SK-N-SH treated with all-trans-retinoic acid at 6 μM for 48 hours (cell line): ENCODE results near the gene DNAH14.

Experiments
- ATAC-seq: fragments of 200-7000 bp; cut with Tn5 transposase; 3 replicates; pipeline ENCODE4 v1.9.1; 2020; ENCODE audit warnings: mild to moderate bottlenecking, moderate library complexity
- ARNTL ChIP-seq: fragments of 450-650 bp; formaldehyde crosslinking; IDR thresholded peaks from 2 replicates; pipeline ENCODE4 v1.5.0; 2020; ENCODE audit warnings: low read depth, mild to moderate bottlenecking, moderate library complexity, borderline replicate concordance
- CSDC2 ChIP-seq: fragments of 250-450 bp; sonication (Bioruptor Pico); IDR thresholded peaks from 2 replicates; pipeline ENCODE4 v1.5.0; 2020; ENCODE audit warnings: mild to moderate bottlenecking, moderate library complexity
- ESRRG ChIP-seq: fragments of 250-450 bp; sonication (Bioruptor Pico); IDR thresholded peaks from 2 replicates; pipeline ENCODE4 v1.6.1; 2021; ENCODE audit warnings: mild to moderate bottlenecking
- GLIS3 ChIP-seq: fragments of 250-450 bp; sonication (Bioruptor Pico); IDR thresholded peaks from 2 replicates; pipeline ENCODE4 v1.5.0; 2020; ENCODE audit warnings: mild to moderate bottlenecking, moderate library complexity
- ISL1 ChIP-seq: fragments of 250-450 bp; sonication (Bioruptor Pico); IDR thresholded peaks from 2 replicates; pipeline ENCODE4 v2.1.2; 2022; ENCODE audit warnings: mild to moderate bottlenecking, moderate library complexity
- PPARA ChIP-seq: fragments of 250-450 bp; sonication (Bioruptor Pico); IDR thresholded peaks from 2 replicates; pipeline ENCODE4 v1.5.0; 2020; ENCODE audit warnings: mild to moderate bottlenecking, borderline replicate concordance
- RARB ChIP-seq: fragments of 250-450 bp; sonication (Bioruptor Pico); IDR thresholded peaks from 2 replicates; pipeline ENCODE4 v1.8.0; 2021; ENCODE audit warnings: mild to moderate bottlenecking, moderate library complexity
- TCF4 ChIP-seq: fragments of 250-450 bp; sonication (Bioruptor Pico); IDR thresholded peaks from 2 replicates; pipeline ENCODE4 v1.8.0; 2021; ENCODE audit warnings: mild to moderate bottlenecking, moderate library complexity, borderline replicate concordance
- TOX ChIP-seq: fragments of 250-450 bp; sonication (Bioruptor Pico); IDR thresholded peaks from 2 replicates; pipeline ENCODE4 v1.8.0; 2021; ENCODE audit warnings: mild to moderate bottlenecking, moderate library complexity, borderline replicate concordance
- ZC3H10 ChIP-seq: fragments of 250-450 bp; sonication (Bioruptor Pico); IDR thresholded peaks from 2 replicates; pipeline ENCODE4 v1.5.1; 2021; ENCODE audit warnings: mild to moderate bottlenecking, moderate library complexity
- ZFP30 ChIP-seq: fragments of 450-650 bp; formaldehyde crosslinking; IDR thresholded peaks from 2 replicates; pipeline ENCODE4 v1.5.0; 2022; ENCODE audit warnings: mild to moderate bottlenecking, moderate library complexity
- ZNF565 ChIP-seq: fragments of 450-650 bp; formaldehyde crosslinking; conservative IDR thresholded peaks from 2 replicates; pipeline ENCODE4 v1.5.0; 2020; ENCODE audit warnings: low read depth, mild to moderate bottlenecking, moderate library complexity
- ZNF70 ChIP-seq: fragments of 450-650 bp; formaldehyde crosslinking; IDR thresholded peaks from 2 replicates; pipeline ENCODE4 v1.5.0; 2020; ENCODE audit warnings: mild to moderate bottlenecking, moderate library complexity
- ZNF8 ChIP-seq: fragments of 450-650 bp; formaldehyde crosslinking; IDR thresholded peaks from 2 replicates; pipeline ENCODE4 v1.5.0; 2020; ENCODE audit warnings: mild to moderate bottlenecking, moderate library complexity
- TF ChIP-seq, protein P1 (sequence below): fragments of 250-450 bp; sonication (Bioruptor Pico); IDR thresholded peaks from 2 replicates; pipeline ENCODE4 v1.5.1; 2021; ENCODE audit warnings: mild to moderate bottlenecking, moderate library complexity
- TF ChIP-seq, protein P2 (sequence below): fragments of 250-450 bp; sonication (Bioruptor Pico); IDR thresholded peaks from 2 replicates; pipeline ENCODE4 v1.8.0; 2020; ENCODE audit warnings: mild to moderate bottlenecking, moderate library complexity, borderline replicate concordance
- TF ChIP-seq, protein P3 (sequence below): fragments of 250-450 bp; sonication (Bioruptor Pico); IDR thresholded peaks from 2 replicates; pipeline ENCODE4 v1.5.1; 2020; ENCODE audit warnings: low read depth, mild to moderate bottlenecking, moderate library complexity

Gene DNAH14

DNA sequence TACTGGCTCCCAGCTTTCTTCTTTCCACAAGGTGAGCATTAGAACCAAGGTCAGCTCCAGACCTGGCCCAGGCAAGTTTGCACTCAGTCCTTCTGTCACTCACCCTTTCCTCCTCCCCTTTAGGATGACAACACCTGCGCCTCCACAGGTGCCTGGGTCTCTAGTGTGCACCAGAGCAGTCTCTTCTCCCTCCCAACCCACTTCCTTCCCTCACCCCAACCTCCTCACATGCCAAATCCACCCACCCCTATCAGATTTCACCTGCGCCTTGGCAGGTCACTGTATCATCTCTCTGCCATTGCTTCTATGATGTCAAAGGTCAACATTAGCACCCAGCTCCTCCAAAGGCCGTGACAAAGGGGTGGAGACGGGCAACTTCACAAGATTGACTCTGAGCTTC is 460.4 kb downstream of the DNAH14 start:
- TF ChIP-seq, protein P1, sequence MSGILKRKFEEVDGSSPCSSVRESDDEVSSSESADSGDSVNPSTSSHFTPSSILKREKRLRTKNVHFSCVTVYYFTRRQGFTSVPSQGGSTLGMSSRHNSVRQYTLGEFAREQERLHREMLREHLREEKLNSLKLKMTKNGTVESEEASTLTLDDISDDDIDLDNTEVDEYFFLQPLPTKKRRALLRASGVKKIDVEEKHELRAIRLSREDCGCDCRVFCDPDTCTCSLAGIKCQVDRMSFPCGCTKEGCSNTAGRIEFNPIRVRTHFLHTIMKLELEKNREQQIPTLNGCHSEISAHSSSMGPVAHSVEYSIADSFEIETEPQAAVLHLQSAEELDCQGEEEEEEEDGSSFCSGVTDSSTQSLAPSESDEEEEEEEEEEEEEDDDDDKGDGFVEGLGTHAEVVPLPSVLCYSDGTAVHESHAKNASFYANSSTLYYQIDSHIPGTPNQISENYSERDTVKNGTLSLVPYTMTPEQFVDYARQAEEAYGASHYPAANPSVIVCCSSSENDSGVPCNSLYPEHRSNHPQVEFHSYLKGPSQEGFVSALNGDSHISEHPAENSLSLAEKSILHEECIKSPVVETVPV (CRISPR knock-in tag), result no peak
- ATAC-seq, result no peak

DNA sequence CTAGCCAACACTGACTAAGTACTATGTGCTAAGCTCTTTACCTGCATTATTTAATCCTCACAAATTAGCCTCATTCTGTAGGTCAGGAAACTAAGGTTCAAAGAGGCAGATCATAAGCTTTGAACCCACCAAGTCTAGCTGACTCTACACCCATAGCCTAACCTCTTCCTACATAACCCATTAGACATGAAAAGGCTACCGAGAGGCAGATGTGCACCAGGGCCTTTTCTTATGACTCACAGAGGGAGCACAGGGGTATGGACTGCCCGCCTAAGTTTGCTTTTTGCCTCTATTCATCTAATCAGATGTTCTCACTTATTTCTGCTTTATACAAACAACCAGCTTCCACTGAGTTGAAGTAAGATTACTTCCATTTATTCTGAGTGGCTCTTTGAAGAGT is 466.9 kb downstream of the DNAH14 start:
- ATAC-seq, result no peak
- TF ChIP-seq ZC3H10, result no peak
- no peak for TF ChIP-seq GLIS3 (CRISPR knock-in tag)
- TF ChIP-seq ISL1 (CRISPR knock-in tag), result no peak
- TF ChIP-seq, protein P1 (CRISPR knock-in tag), result no peak
- no peak for TF ChIP-seq ZFP30 (CRISPR knock-in tag)
- TF ChIP-seq ESRRG (CRISPR knock-in tag), result no peak
- TF ChIP-seq, protein P2, sequence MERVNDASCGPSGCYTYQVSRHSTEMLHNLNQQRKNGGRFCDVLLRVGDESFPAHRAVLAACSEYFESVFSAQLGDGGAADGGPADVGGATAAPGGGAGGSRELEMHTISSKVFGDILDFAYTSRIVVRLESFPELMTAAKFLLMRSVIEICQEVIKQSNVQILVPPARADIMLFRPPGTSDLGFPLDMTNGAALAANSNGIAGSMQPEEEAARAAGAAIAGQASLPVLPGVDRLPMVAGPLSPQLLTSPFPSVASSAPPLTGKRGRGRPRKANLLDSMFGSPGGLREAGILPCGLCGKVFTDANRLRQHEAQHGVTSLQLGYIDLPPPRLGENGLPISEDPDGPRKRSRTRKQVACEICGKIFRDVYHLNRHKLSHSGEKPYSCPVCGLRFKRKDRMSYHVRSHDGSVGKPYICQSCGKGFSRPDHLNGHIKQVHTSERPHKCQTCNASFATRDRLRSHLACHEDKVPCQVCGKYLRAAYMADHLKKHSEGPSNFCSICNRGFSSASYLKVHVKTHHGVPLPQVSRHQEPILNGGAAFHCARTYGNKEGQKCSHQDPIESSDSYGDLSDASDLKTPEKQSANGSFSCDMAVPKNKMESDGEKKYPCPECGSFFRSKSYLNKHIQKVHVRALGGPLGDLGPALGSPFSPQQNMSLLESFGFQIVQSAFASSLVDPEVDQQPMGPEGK (CRISPR knock-in tag), result no peak
- no peak for TF ChIP-seq ARNTL (CRISPR knock-in tag)
- TF ChIP-seq RARB (CRISPR knock-in tag), result no peak
- TF ChIP-seq TOX, result no peak
- no peak for TF ChIP-seq TCF4 (CRISPR knock-in tag)
- no peak for TF ChIP-seq CSDC2 (CRISPR knock-in tag)
- TF ChIP-seq ZNF565 (CRISPR knock-in tag), result no peak
- TF ChIP-seq, protein P3, sequence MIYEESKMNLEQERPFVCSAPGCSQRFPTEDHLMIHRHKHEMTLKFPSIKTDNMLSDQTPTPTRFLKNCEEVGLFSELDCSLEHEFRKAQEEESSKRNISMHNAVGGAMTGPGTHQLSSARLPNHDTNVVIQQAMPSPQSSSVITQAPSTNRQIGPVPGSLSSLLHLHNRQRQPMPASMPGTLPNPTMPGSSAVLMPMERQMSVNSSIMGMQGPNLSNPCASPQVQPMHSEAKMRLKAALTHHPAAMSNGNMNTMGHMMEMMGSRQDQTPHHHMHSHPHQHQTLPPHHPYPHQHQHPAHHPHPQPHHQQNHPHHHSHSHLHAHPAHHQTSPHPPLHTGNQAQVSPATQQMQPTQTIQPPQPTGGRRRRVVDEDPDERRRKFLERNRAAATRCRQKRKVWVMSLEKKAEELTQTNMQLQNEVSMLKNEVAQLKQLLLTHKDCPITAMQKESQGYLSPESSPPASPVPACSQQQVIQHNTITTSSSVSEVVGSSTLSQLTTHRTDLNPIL (CRISPR knock-in tag), result no peak
- no peak for TF ChIP-seq ZNF70 (CRISPR knock-in tag)
- TF ChIP-seq ZNF8 (CRISPR knock-in tag), result no peak

DNA sequence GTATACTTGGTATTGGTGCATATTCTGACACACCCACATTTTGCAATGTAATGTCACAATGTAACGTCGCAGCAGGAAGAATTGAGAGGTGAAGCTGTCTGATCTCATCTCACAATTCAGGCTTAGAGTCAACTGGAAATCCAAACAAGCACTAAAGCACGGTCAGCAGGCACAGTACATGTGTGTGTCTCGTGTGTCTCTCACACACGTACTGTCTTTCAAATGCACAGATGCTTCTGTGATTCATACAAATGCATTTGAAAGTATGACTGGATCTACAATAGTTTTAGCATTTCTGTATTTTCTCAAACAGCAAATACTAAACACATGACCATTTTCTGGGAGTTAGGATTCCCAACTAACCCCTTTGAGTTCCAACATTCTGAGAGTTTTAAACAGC is 471.5 kb downstream of the DNAH14 start:
- TF ChIP-seq ESRRG (CRISPR knock-in tag) (no peak), PPARA (CRISPR knock-in tag) (no peak), ZNF70 (CRISPR knock-in tag) (no peak)
- TF ChIP-seq, protein P1 (CRISPR knock-in tag), result no peak
- TF ChIP-seq, all 23 proteins: peak for 0
- ATAC-seq, result no peak

DNA sequence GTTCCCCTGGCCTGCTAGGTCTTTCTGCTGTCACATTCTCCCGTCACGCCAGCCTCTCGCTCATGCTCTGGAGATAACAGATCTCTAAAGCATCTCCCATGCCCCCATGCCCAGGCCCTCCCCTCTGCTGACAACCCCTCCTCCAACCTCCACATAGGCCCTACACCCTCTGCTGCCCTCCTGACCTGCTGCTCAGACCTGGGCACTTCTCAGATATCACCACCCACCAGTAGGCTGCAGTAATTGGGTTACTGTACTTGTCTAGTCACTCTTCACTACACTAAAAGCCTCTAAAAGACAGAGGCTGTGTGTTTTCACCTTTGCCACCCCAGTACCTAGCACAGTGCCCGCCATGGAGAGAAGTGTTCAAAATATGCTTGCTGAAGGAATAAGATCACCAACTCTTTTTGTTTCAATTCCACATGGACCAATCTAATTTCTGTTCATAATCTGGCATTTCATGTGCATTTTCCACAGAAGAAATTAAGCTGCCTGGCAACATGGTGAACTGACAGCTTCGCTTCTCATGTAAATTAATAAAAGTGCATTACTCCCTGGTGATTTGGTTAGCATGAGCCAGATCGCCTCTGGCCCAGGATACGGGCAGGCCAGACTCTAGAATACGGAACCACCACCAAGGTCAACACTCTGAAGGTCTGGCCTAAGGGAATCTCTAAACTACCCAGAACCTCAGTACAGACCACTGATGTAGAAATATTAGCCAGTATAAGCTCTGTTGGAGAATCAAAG is 477.7 kb downstream of the DNAH14 start:
- TF ChIP-seq, protein P3 (CRISPR knock-in tag), result no peak
- no peak for ATAC-seq
